IMR-90 (cell line): Measurements from ENCODE around the gene TRIML2. TPM values are rescaled to one million over a fixed set of nuclear protein-coding genes. Genes with fewer than 3 reads are reported as not detected.

ENCODE experiments used
- ATAC-seq: fragments of 200-7000 bp; cut with Tn5 transposase; 2 replicates; pipeline ENCODE4 v1.9.1; 2020; ENCODE audit warnings: low read depth, mild to moderate bottlenecking, moderate library complexity
- BruUV-seq: library from RNA; stranded (reverse); fragments of 400-500 nt; replicated peaks from 2 replicates; lab custom pipeline; 2021; lab: Mats Ljungman, UMichigan
- CTCF ChIA-PET: fragments of 300-600 bp; formaldehyde crosslinking; extraction: SDS; loops from one replicate; lab custom pipeline; 2021; ENCODE audit warnings: antibody characterized with exemption; lab: Yijun Ruan, JAX
- POLR2A ChIA-PET: fragments of 300-600 bp; sonication (Branson Sonifier 250); formaldehyde crosslinking; loops from one replicate; lab custom pipeline; 2022; ENCODE audit warnings: antibody characterized with exemption; ENCODE audit not compliant: unreplicated experiment; lab: Charles Lee
- DNase-seq: peaks from one replicate; pipeline ENCODE4 v3.0.0; 2013
- H2AFZ ChIP-seq: replicated peaks from 2 replicates; pipeline ENCODE3; 2013; ENCODE audit warnings: low read length, mild to moderate bottlenecking; ENCODE audit not compliant: poor library complexity
- H2AK5ac ChIP-seq: 2 replicates; pipeline ENCODE4 v1.6.1; 2013; ENCODE audit warnings: low read depth, low read length, inconsistent platforms
- H2AK9ac ChIP-seq: replicated peaks from 2 replicates; pipeline ENCODE3; 2013; ENCODE audit warnings: mild to moderate bottlenecking, low read depth, low read length, moderate library complexity; ENCODE audit not compliant: poor library complexity
- H2BK120ac ChIP-seq: 2 replicates; pipeline ENCODE4 v1.6.1; 2013; ENCODE audit warnings: low read depth, low read length, inconsistent platforms
- H2BK15ac ChIP-seq: 3 replicates; pipeline ENCODE4 v1.6.1; 2013; ENCODE audit warnings: low read depth, low read length, inconsistent platforms
- H2BK20ac ChIP-seq: 2 replicates; pipeline ENCODE4 v1.6.1; 2013; ENCODE audit warnings: low read depth, mild to moderate bottlenecking, inconsistent platforms, low read length, moderate library complexity
- H2BK5ac ChIP-seq: 2 replicates; pipeline ENCODE4 v1.6.1; 2013; ENCODE audit warnings: mild to moderate bottlenecking, low read depth, low read length, inconsistent platforms; ENCODE audit not compliant: poor library complexity, severe bottlenecking
- H3K14ac ChIP-seq: replicated peaks from 2 replicates; pipeline ENCODE4 v1.6.1; 2013; ENCODE audit warnings: low read depth, low read length, inconsistent platforms
- H3K18ac ChIP-seq: 2 replicates; pipeline ENCODE4 v1.6.1; 2013; ENCODE audit warnings: low read depth, low read length, control low read depth
- H3K23ac ChIP-seq: 2 replicates; pipeline ENCODE4 v1.6.1; 2013; ENCODE audit warnings: low read depth, low read length, inconsistent platforms
- H3K27ac ChIP-seq: 2 replicates; pipeline ENCODE4 v1.5.1; 2013; ENCODE audit warnings: mild to moderate bottlenecking, control low read depth, low read length; ENCODE audit not compliant: insufficient read depth
- H3K27me3 ChIP-seq: 2 replicates; pipeline ENCODE4 v1.6.1; 2013; ENCODE audit warnings: low read length; ENCODE audit not compliant: control insufficient read depth, insufficient read depth
- H3K36me3 ChIP-seq: 2 replicates; pipeline ENCODE4 v1.6.1; 2013; ENCODE audit warnings: low read length, mixed read lengths; ENCODE audit not compliant: control insufficient read depth, insufficient read depth
- H3K4ac ChIP-seq: 2 replicates; pipeline ENCODE4 v1.6.1; 2013; ENCODE audit warnings: low read depth, low read length, inconsistent platforms
- H3K4me1 ChIP-seq: 2 replicates; pipeline ENCODE4 v1.6.1; 2013; ENCODE audit warnings: low read length, mixed read lengths; ENCODE audit not compliant: control insufficient read depth, insufficient read depth
- H3K4me2 ChIP-seq: 2 replicates; pipeline ENCODE4 v1.6.1; 2013; ENCODE audit warnings: low read depth, mild to moderate bottlenecking, control low read depth, low read length, moderate library complexity
- H3K4me3 ChIP-seq: 2 replicates; pipeline ENCODE4 v1.5.1; 2013; ENCODE audit warnings: low read depth, mild to moderate bottlenecking, control low read depth, low read length, moderate library complexity; ENCODE audit not compliant: insufficient read depth
- H3K56ac ChIP-seq: 2 replicates; pipeline ENCODE4 v1.6.1; 2013; ENCODE audit warnings: low read length, inconsistent platforms; ENCODE audit not compliant: insufficient read depth; ENCODE audit errors: extremely low read depth
- H3K79me1 ChIP-seq, 2 experiments: 2 replicates each; pipeline ENCODE4 v1.6.1; 2013; ENCODE audit warnings: low read length in 2 of 2, inconsistent platforms in 1 of 2, low read depth in 1 of 2
- H3K9ac ChIP-seq: 2 replicates; pipeline ENCODE4 v1.6.1; 2013; ENCODE audit warnings: low read depth, low read length, control low read depth
- H3K9me1 ChIP-seq: 2 replicates; pipeline ENCODE4 v1.6.1; 2013; ENCODE audit warnings: low read length, inconsistent platforms; ENCODE audit not compliant: insufficient read depth
- H3K9me3 ChIP-seq: 2 replicates; pipeline ENCODE4 v1.6.1; 2013; ENCODE audit warnings: low read length; ENCODE audit not compliant: control insufficient read depth, insufficient read depth
- H4K20me1 ChIP-seq: 2 replicates; pipeline ENCODE4 v1.6.1; 2013; ENCODE audit warnings: low read length, inconsistent platforms; ENCODE audit not compliant: insufficient read depth
- H4K5ac ChIP-seq: 2 replicates; pipeline ENCODE4 v1.6.1; 2013; ENCODE audit warnings: mild to moderate bottlenecking, low read depth, low read length, control low read depth
- H4K8ac ChIP-seq, 2 experiments: 2 replicates each; pipeline ENCODE4 v1.6.1; 2013; ENCODE audit warnings: low read depth in 2 of 2, low read length in 2 of 2, control low read depth in 1 of 2, inconsistent platforms in 1 of 2
- H4K91ac ChIP-seq: 2 replicates; pipeline ENCODE4 v1.6.1; 2013; ENCODE audit warnings: low read depth, low read length, inconsistent platforms; ENCODE audit not compliant: insufficient read depth
- BHLHE40 ChIP-seq: fragments of 150-350 bp; IDR thresholded peaks from 2 replicates; pipeline ENCODE4 v1.6.1; 2016; ENCODE audit warnings: mild to moderate bottlenecking, low read depth, low read length
- CEBPB ChIP-seq: IDR thresholded peaks from 2 replicates; pipeline ENCODE4 v1.6.1; 2012; ENCODE audit warnings: low read depth, low read length, improper control_type of control experiment
- CHD1 ChIP-seq: IDR thresholded peaks from 2 replicates; pipeline ENCODE4 v1.6.1; 2012; ENCODE audit warnings: low read depth, low read length, improper control_type of control experiment
- ELK1 ChIP-seq: fragments of 150-350 bp; IDR thresholded peaks from 2 replicates; pipeline ENCODE4 v1.6.1; 2016; ENCODE audit warnings: low read depth, mild to moderate bottlenecking, low read length, moderate library complexity, borderline replicate concordance
- FOS ChIP-seq: fragments of 150-350 bp; IDR thresholded peaks from 2 replicates; pipeline ENCODE4 v1.6.1; 2016; ENCODE audit warnings: low read depth, low read length
- MAFK ChIP-seq: IDR thresholded peaks from 2 replicates; pipeline ENCODE4 v1.6.1; 2012; ENCODE audit warnings: low read depth, low read length, improper control_type of control experiment
- MAZ ChIP-seq: IDR thresholded peaks from 2 replicates; pipeline ENCODE4 v1.6.1; 2012; ENCODE audit warnings: low read depth, mild to moderate bottlenecking, low read length, improper control_type of control experiment, moderate library complexity, borderline replicate concordance
- MXI1 ChIP-seq: IDR thresholded peaks from 2 replicates; pipeline ENCODE4 v1.6.1; 2012; ENCODE audit warnings: low read depth, mild to moderate bottlenecking, low read length, moderate library complexity, borderline replicate concordance
- NFE2L2 ChIP-seq: fragments of 150-350 bp; IDR thresholded peaks from 2 replicates; pipeline ENCODE4 v1.6.1; 2016; ENCODE audit warnings: low read depth, mild to moderate bottlenecking, low read length
- POLR2A ChIP-seq: IDR thresholded peaks from 2 replicates; pipeline ENCODE4 v1.6.1; 2012; ENCODE audit warnings: mild to moderate bottlenecking, low read depth, low read length
- RAD21 ChIP-seq: IDR thresholded peaks from 2 replicates; pipeline ENCODE4 v1.6.1; 2012; ENCODE audit warnings: low read length, improper control_type of control experiment
- RCOR1 ChIP-seq: IDR thresholded peaks from 2 replicates; pipeline ENCODE4 v1.6.1; 2012; ENCODE audit warnings: mild to moderate bottlenecking, low read length, improper control_type of control experiment; ENCODE audit not compliant: insufficient replicate concordance
- RFX5 ChIP-seq: IDR thresholded peaks from 2 replicates; pipeline ENCODE4 v1.8.0; 2012; ENCODE audit warnings: low read depth, mild to moderate bottlenecking, low read length, moderate library complexity
- SMC3 ChIP-seq: fragments of 150-350 bp; IDR thresholded peaks from 2 replicates; pipeline ENCODE4 v1.6.1; 2016; ENCODE audit warnings: low read depth, mild to moderate bottlenecking, antibody characterized with exemption, low read length, moderate library complexity
- USF2 ChIP-seq: fragments of 150-350 bp; IDR thresholded peaks from 2 replicates; pipeline ENCODE4 v1.6.1; 2017; ENCODE audit warnings: mild to moderate bottlenecking, antibody characterized with exemption, low read length, low read depth
- WGBS, 2 experiments: methylation state at CpG; one replicate each; pipeline versions ENCODE4 v1.1.5 to v1.1.7; 2013; ENCODE audit warnings: missing lambda C conversion rate in 2 of 2; ENCODE audit not compliant: insufficient read length in 1 of 2; ENCODE audit errors: extremely low coverage in 2 of 2; 5-methylcytosine and 5-hydroxymethylcytosine counted together
- dilution Hi-C: fragments of 300-500 bp; cut with HindIII; formaldehyde crosslinking; loops from one replicate; pipeline ENCODE4 v1.14.3; 2018; ENCODE audit warnings: low sequenced_read_pairs; ENCODE audit not compliant: unreplicated experiment
- in situ Hi-C: fragments of 300-500 bp; cut with MboI; formaldehyde crosslinking; loops from 3 replicates; pipeline ENCODE4 v1.14.3; 2019; ENCODE audit warnings: low sequenced_read_pairs, inconsistent platforms, mixed read lengths
- intact Hi-C: fragments of 100-400 bp; cut with micrococcal nuclease; formaldehyde crosslinking; loops from 2 replicates; pipeline ENCODE4 v1.10.0; 2022
- polyA plus RNA-seq, 3 experiments: library from polyadenylated mRNA; depleted of rRNA; stranded (reverse); fragments of >200 nt; gene quantifications; 2 replicates each; pipeline ENCODE4 v1.2.3, GENCODE V29; 2012; ENCODE audit warnings: low replicate concordance in 1 of 3
- total RNA-seq: library from RNA; depleted of rRNA; stranded (reverse); fragments of >200 nt; gene quantifications from 2 replicates; pipeline ENCODE4 v1.2.3, GENCODE V29; 2012

The TRIML2 gene
- total and polyA plus RNA-seq, 2 of the 4 experiments (the other 2 are of a cell fraction), result 0.18 to 0.21 TPM

GRCh38 chr4:188127214-188127874 is 17.9 kb upstream of the TRIML2 start:
- WGBS, 2 experiments, result 0% methylated on average over 1 of the region's 5 CpGs; no CpG with 5 or more reads in 1 of the 2 experiments
- Histone ChIP-seq H2AK9ac (no peak overlapping the region), H4K5ac (0 out of 2 replicates have a peak overlapping the region, but pooled peaks have one; percentile 10), H4K20me1 (no peaks in the 10 kb centered on the region), H2AFZ (peak overlapping the region; percentile 25), H3K27ac (0 out of 2 replicates have a peak overlapping the region, but pooled peaks have one; percentile 4), H3K9me1 (no peaks in the 10 kb centered on the region), H3K23ac (peak overlapping the region; percentile 40; the same call in 1 of the 2 replicates), H2BK5ac (no peak overlapping the region), H3K18ac (peak overlapping the region; percentile 32; the same call in 1 of the 2 replicates), H3K27me3 (no peaks in the 10 kb centered on the region), H2BK120ac (peak overlapping the region; percentile 85), H3K36me3 (no peaks in the 10 kb centered on the region), H4K91ac (no peak overlapping the region), H3K14ac (peak overlapping the region; percentile 25), H3K4me1 (peaks cover 7% of the 10 kb centered on the region), H2BK20ac (peak overlapping the region; percentile 83), H2BK15ac (peak overlapping the region; percentile 11; the same call in 1 of the 3 replicates), H4K8ac (peak overlapping the region in 1 of 2 experiments; percentile 55; a peak in 1 of 4 replicates), H3K9ac (no peak overlapping the region), H3K4ac (peak overlapping the region; percentile 65), H3K79me1 (no peaks in the 10 kb centered on the region), H3K4me3 (no peak overlapping the region), H3K56ac (no peak overlapping the region), H3K4me2 (peak overlapping the region; percentile 10; the same call in 1 of the 2 replicates), H2AK5ac (peak overlapping the region; percentile 50; the same call in 1 of the 2 replicates), H3K9me3 (no peaks in the 10 kb centered on the region)
- POLR2A ChIA-PET, result no interaction called here
- CTCF ChIA-PET, result no interaction called here
- dilution Hi-C loops, result no loop called here
- no TSS peak for BruUV-seq
- DNase-seq (peak; percentile 94), ATAC-seq (peak; percentile 98)
- in situ Hi-C loops, result no loop called here
- intact Hi-C loops, result no loop called here
- TF ChIP-seq MAFK (no peak), RFX5 (no peak), RAD21 (no peak), MAZ (peak; percentile 57; the same call in 1 of the 2 replicates), ELK1 (no peak), USF2 (peak; percentile 76), RCOR1 (no peak), FOS (peak; percentile 95), MXI1 (no peak), NFE2L2 (no peak), CHD1 (no peak), CEBPB (no peak), BHLHE40 (peak; percentile 71), POLR2A (no peak), SMC3 (0 out of 2 replicates have a peak, but pooled peaks have one; percentile 16)
